ENCODE data around the gene HPD. TPM values are rescaled to one million over a fixed set of nuclear protein-coding genes. Genes with fewer than 3 reads are reported as not detected.

HPD gene
- total RNA-seq, 2 experiments from 2014 or later: not detected

DNA sequence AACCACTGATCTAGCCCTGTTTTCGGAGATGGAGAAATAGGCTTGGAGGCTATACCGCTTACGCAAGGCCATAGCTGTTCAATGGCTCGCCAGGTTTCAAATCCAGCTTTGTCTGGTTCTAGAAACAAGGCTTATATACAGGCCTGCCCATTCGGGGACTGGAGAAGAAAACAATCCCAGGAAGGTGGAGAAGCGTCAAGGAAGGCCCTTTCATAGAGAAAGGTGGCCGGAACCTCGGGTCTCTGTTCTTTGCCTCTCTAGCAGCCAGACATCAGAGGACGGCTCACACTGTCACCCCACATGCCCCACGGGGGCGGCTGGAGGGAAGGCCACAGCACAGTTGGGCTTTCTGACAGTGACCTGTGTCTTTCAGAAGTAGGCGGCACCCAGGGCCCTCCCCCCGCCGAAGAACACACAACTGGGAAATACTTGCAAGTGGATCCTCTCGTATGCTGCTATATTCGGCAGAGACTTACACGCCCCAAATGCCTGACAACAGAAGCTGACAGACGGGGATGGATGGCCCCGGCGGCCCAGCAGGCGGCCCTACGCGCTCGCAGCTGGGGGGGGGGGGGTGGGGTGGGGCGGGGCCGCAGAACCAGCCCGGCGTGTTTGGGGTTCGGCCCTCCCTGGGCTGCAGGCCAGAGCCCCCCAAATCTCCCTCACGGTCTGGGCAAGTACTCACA is 59.4 kb downstream of the HPD start:
- peak; percentile 67 for DNase-seq
- Mint-ChIP-seq H3K4me3 (peak overlapping the region; percentile 82), H3K9me3 (no peaks in the 10 kb centered on the region), H3K4me1 (peaks cover 38% of the 10 kb centered on the region), H3K36me3 (ENCODE audit: low read depth) (peaks cover 44% of the 10 kb centered on the region), H3K27ac (peak overlapping the region; percentile 92), H3K27me3 (no peaks in the 10 kb centered on the region)
- ChIA-PET POLR2A (no interaction called here), CTCF (interaction anchor here (0.6 to 40.9 kb wide), 5 partner anchors 1 to 89 kb away, joined by 3 to 1058 read pairs (median 3); partner anchors contain the start of genes PSMD9, RHOF and SETD1B)

GRCh38 chr12:121798787-121799155 is 59.9 kb downstream of the HPD start:
- no peaks in the 10 kb centered on the region for H3K9me3 Mint-ChIP-seq
- H3K4me1 Mint-ChIP-seq: peaks cover 39% of the 10 kb centered on the region
- no peaks in the 10 kb centered on the region for H3K27me3 Mint-ChIP-seq
- no peak for DNase-seq
- ChIA-PET POLR2A (interaction anchor here (0.6 kb wide), 1 partner anchor 17 kb away, joined by 3 read pairs; no protein-coding TSS in a partner anchor), CTCF (interaction anchor here (0.9 to 40.9 kb wide), 4 partner anchors 1 to 90 kb away, joined by 3 to 1058 read pairs (median 530); partner anchors contain the start of genes PSMD9, RHOF and SETD1B)
- peak overlapping the region; percentile 82 for H3K4me3 Mint-ChIP-seq
- peaks cover 44% of the 10 kb centered on the region for H3K36me3 Mint-ChIP-seq (ENCODE audit: low read depth)
- peak overlapping the region; percentile 58 for H3K27ac Mint-ChIP-seq

DNA sequence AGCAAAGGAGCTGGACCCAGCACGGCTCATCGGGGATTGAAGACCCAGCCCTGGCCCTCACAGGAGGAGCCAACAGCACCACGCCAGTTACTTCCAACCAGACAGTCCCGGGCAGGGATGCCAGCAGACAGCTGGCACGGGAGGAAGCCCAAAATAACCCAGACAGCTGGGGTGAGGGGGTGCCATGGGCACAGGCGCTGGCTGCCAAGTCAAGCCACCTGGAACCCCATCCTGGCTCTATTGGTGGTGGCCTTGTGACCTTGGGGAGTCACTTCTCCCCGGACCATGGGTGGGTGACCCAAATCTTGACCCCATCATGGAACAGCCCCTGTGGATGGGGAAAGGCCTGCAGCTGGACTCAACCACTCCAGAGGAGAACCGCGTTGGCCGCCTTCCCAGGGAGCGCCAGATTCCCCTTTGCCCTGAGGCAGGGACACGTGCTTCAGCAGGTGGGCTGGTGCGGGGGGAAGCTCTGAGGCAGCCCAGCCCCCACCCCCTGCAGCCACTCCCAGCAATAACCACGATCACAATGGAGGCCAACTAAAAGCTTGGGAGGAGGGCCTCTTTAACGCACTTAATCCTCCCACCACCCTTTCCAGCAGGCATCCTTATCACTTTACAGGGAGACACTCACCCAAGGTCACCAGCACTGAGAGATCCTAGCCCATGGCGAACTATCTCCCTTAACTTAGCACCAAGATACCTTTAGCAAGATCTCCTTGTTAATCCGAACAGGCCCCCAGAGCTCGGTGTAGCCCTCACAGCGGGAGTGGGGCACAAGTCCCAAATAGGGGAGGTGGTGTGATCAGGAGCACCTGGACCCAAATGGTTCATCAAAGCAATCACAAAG is 60.5 kb downstream of the HPD start:
- H3K4me3 Mint-ChIP-seq: peak overlapping the region; percentile 82
- CTCF ChIA-PET: interaction anchor here (0.9 to 40.9 kb wide), 4 partner anchors 2 to 90 kb away, joined by 3 to 1058 read pairs (median 530); partner anchors contain the start of genes PSMD9, RHOF and SETD1B
- peaks cover 44% of the 10 kb centered on the region for H3K36me3 Mint-ChIP-seq (ENCODE audit: low read depth)
- no peaks in the 10 kb centered on the region for H3K9me3 Mint-ChIP-seq
- POLR2A ChIA-PET: interaction anchor here (0.6 kb wide), 1 partner anchor 16 kb away, joined by 3 read pairs; no protein-coding TSS in a partner anchor
- no peaks in the 10 kb centered on the region for H3K27me3 Mint-ChIP-seq
- DNase-seq: no peak
- peak overlapping the region; percentile 58 for H3K27ac Mint-ChIP-seq
- peaks cover 39% of the 10 kb centered on the region for H3K4me1 Mint-ChIP-seq

- peak overlapping the region; percentile 48 for H3K4me3 Mint-ChIP-seq
- no peaks in the 10 kb centered on the region for H3K9me3 Mint-ChIP-seq
- H3K36me3 Mint-ChIP-seq (ENCODE audit: low read depth): peaks cover 47% of the 10 kb centered on the region
- no peak for DNase-seq
- H3K4me1 Mint-ChIP-seq: peaks cover 39% of the 10 kb centered on the region
- ChIA-PET POLR2A (interaction anchor here (0.7 to 3.6 kb wide), 2 partner anchors 12 to 15 kb away, joined by 4 to 11 read pairs; no protein-coding TSS in a partner anchor), CTCF (interaction anchor here (0.5 to 40.9 kb wide), 11 partner anchors 3 to 929 kb away, joined by 3 to 1058 read pairs (median 15); partner anchors contain the start of genes PSMD9, RHOF and SETD1B)
- no peaks in the 10 kb centered on the region for H3K27me3 Mint-ChIP-seq
- H3K27ac Mint-ChIP-seq: no peak overlapping the region
Observed at GRCh38 chr12:121796855-121797751, 61.6 kb downstream of the HPD start.

DNA sequence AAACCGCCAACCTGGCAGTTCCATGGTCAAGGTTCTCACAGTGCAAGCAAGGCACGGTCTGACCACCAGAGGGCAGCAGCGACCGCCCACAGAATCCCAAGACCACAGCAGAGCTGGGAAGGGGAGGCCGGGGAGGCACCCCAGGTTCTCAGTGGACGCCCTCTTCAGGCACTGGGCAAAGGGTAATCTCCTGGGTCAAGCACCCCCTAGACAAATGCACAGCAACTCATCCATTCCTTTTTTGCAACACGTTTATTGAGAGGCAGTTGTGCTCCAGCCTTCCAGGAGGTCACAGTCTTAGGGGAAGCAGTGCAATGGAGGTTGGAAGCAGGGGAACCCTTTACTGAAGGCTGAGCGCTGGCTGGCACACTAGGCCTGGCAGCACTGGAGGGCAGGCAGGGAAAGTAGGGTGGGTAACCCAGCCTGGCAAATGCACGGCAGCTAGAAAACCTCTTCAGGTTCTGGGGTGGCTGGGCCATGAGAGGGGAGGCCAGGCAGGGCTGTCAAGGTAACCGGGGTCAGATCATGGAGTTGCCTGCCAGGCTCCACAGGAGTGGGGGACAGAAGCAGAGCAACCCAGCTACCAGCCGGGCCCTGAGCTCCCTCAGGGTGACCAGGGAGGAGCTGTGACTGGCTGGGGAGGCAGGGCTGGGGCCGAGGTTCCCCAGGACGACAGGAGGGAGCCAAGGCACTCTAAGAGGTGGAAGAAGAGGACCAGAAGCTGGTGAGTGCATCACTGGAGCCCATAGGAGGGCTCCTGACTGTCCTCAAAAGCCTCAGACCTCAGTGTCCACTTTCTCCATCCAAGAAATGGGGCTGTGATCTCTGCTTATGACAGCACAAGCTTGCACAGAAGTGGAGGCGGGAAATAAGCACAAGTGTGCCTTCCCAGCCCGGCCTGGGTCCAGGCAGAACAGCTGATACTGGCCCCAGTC is 63.4 kb downstream of the HPD start:
- DNase-seq: peak; percentile 87
- H3K27me3 Mint-ChIP-seq: no peaks in the 10 kb centered on the region
- H3K4me1 Mint-ChIP-seq: peaks cover 54% of the 10 kb centered on the region
- CTCF ChIA-PET: interaction anchor here (0.5 to 40.9 kb wide), 45 partner anchors 5 to 613 kb away, joined by 3 to 1058 read pairs (median 8); partner anchors contain the start of genes CFAP251, MORN3, PSMD9 and RHOF
- H3K27ac Mint-ChIP-seq: peak overlapping the region; percentile 88
- H3K36me3 Mint-ChIP-seq (ENCODE audit: low read depth): peaks cover 50% of the 10 kb centered on the region
- H3K4me3 Mint-ChIP-seq: peak overlapping the region; percentile 85
- H3K9me3 Mint-ChIP-seq: no peaks in the 10 kb centered on the region
- POLR2A ChIA-PET: interaction anchor here (1.0 to 3.6 kb wide), 4 partner anchors 10 to 93 kb away, joined by 4 to 21 read pairs (median 8); partner anchors contain the start of genes PSMD9 and SETD1B

DNA sequence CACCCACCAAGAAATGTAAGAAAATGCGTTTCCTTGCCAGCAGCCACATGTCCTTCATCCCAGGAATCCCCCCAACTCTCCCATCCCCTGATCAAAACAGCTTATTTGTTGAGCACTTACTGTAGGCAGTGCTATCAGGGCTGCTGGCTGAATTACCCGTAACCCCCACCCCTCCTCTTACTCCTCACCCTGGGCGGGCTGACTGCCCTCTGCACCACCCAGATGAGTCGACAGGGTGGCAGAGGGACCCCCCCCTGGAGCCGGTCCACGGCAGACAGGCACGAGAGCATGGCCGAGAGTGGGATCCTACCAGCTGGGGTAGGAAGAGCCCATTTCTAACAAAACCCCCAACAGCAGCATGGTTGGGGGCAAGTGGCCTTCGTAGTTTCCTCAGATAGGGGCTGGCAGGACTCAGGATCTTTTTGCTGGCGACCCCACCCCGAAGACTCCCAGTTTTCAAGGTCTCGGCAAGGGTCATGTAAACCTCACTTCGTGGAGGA is 64.1 kb downstream of the HPD start:
- H3K27ac Mint-ChIP-seq: peak overlapping the region; percentile 88
- DNase-seq: no peak
- H3K4me3 Mint-ChIP-seq: peak overlapping the region; percentile 85
- H3K36me3 Mint-ChIP-seq (ENCODE audit: low read depth): peaks cover 57% of the 10 kb centered on the region
- POLR2A ChIA-PET: interaction anchor here (0.7 to 3.6 kb wide), 6 partner anchors 11 to 234 kb away, joined by 3 to 21 read pairs (median 5); partner anchors contain the start of genes PSMD9 and SETD1B
- H3K27me3 Mint-ChIP-seq: no peaks in the 10 kb centered on the region
- CTCF ChIA-PET: interaction anchor here (0.5 to 40.9 kb wide), 78 partner anchors 5 to 1285 kb away, joined by 3 to 1058 read pairs (median 5); partner anchors contain the start of genes CFAP251, HPD, MORN3 and PSMD9
- H3K9me3 Mint-ChIP-seq: no peaks in the 10 kb centered on the region
- peaks cover 61% of the 10 kb centered on the region for H3K4me1 Mint-ChIP-seq

DNA sequence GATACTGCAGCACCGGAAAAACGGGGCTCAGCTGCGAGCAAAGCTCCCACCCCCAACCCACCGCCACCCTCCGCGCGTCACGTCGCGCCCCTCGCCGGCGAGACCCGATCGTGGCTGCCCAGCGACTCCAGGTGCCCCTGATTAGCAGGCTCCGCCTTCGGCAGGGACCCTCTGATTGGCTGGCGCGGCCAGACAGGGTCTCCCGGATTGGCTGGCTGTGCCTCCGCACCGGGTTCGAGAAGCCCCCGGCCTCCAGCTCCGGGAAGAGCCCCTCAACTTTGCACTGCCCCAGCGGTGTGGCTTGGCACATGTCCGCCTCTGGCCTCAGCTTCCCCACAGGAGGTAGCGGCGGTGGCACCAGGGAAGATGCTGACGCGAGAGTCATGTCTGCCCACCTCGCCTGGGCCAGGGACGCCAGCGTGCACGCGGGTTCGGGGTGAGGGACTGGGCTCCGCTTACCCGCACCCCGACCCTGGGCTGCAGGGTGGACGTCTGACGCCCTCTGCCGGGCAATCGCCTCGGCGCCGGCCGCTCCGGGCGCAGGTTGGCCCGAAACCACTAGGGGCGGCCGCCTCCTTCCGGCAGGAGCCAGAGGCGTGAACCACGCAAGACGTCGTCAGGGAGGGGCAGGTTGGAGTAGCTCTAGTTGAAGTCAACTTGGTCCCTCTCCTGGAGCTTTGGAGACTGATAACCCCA is 64.7 kb downstream of the HPD start:
- Mint-ChIP-seq H3K27ac (peak overlapping the region; percentile 88), H3K36me3 (ENCODE audit: low read depth) (peaks cover 56% of the 10 kb centered on the region), H3K9me3 (no peaks in the 10 kb centered on the region), H3K4me3 (peak overlapping the region; percentile 85), H3K4me1 (peaks cover 60% of the 10 kb centered on the region), H3K27me3 (no peaks in the 10 kb centered on the region)
- ChIA-PET CTCF (interaction anchor here (0.5 to 40.9 kb wide), 79 partner anchors 6 to 1285 kb away, joined by 3 to 1058 read pairs (median 5); partner anchors contain the start of genes CFAP251, HPD, MORN3 and PSMD9), POLR2A (interaction anchor here (0.7 to 3.6 kb wide), 6 partner anchors 11 to 235 kb away, joined by 3 to 21 read pairs (median 5); partner anchors contain the start of genes PSMD9 and SETD1B)
- peak; percentile 95 for DNase-seq

- peaks cover 60% of the 10 kb centered on the region for H3K4me1 Mint-ChIP-seq
- H3K36me3 Mint-ChIP-seq (ENCODE audit: low read depth): peaks cover 56% of the 10 kb centered on the region
- POLR2A ChIA-PET: interaction anchor here (0.6 to 3.6 kb wide), 4 partner anchors 12 to 20 kb away, joined by 3 to 21 read pairs (median 8); partner anchors contain the start of gene SETD1B
Observed at GRCh38 chr12:121793440-121793837, 65.2 kb downstream of the HPD start, which contains the start of gene RHOF. RHOF (minus strand) TSS chr12:121793688; CDS start chr12:121793633, 55 bp downstream.

GRCh38 chr12:121792607-121793439 is 65.8 kb downstream of the HPD start:
- Mint-ChIP-seq H3K27me3 (no peaks in the 10 kb centered on the region), H3K9me3 (no peaks in the 10 kb centered on the region), H3K27ac (peak overlapping the region; percentile 95), H3K4me1 (peaks cover 62% of the 10 kb centered on the region), H3K36me3 (ENCODE audit: low read depth) (peaks cover 57% of the 10 kb centered on the region), H3K4me3 (peak overlapping the region; percentile 85)
- ChIA-PET POLR2A (interaction anchor here (0.5 to 0.9 kb wide), 4 partner anchors 9 to 20 kb away, joined by 4 to 10 read pairs (median 4); no protein-coding TSS in a partner anchor), CTCF (interaction anchor here (0.6 to 40.9 kb wide), 17 partner anchors 7 to 314 kb away, joined by 3 to 1058 read pairs (median 8); partner anchors contain the start of genes HPD, RHOF, SETD1B and TMEM120B)
- peak; percentile 67 for DNase-seq

More at GRCh38 chr12:121793440-121793837, 65.2 kb downstream of the HPD start, which contains the start of gene RHOF:
- CTCF ChIA-PET: interaction anchor here (0.8 to 40.9 kb wide), 44 partner anchors 6 to 397 kb away, joined by 3 to 1058 read pairs (median 7); partner anchors contain the start of genes CFAP251, HPD, PSMD9 and RHOF
- Mint-ChIP-seq H3K27ac (peak within 1 kb of the TSS; percentile 95), H3K27me3 (no peaks in the 10 kb centered on the region), H3K9me3 (no peaks in the 10 kb centered on the region), H3K4me3 (peak within 1 kb of the TSS; percentile 85)
- DNase-seq: no peak
